HUDEP-2 (cell line): Measurements from ENCODE around the gene CTSF.
"Not testable (repeated sequence)": the region's sequence is repeated elsewhere in the genome, so short reads cannot be mapped to it uniquely, and the experiment has no call there.

Experiments
- DNase-seq, 76 experiments: peaks; one replicate each; lab custom pipeline; 2025; ENCODE audit not compliant: unreplicated experiment in 76 of 76; lab: John Stamatoyannopoulos, UW

Gene CTSF

GRCh38 chr11:66591175-66591574 lies 22.8 kb upstream of the CTSF start:
- no peak for DNase-seq

- no peak for DNase-seq
These were observed 21.7 kb upstream of the CTSF start for GRCh38 chr11:66589996-66590675.

GRCh38 chr11:66589315-66589714 lies 20.9 kb upstream of the CTSF start:
- DNase-seq: not testable (repeated sequence)

- DNase-seq: no peak
These were observed 17.7 kb upstream of the CTSF start for GRCh38 chr11:66586136-66586535.

DNA sequence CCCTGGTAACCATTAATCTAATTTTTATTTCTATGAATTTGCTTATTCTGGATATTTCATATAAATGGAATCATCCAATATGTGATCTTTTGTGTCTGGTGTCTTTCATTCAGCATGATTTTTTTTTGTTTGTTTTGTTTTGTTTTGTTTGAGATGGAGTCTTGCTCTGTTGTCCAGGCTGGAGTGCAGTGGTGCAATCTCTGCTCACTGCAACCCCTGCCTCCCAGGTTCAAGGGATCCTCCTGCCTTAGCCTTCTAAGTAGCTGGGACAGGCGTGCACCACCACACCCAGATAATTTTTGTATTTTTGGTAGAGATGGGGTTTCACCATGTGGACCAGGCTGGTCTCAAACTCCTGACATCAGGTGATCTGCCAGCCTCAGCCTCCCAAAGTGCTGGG lies 17.0 kb upstream of the CTSF start:
- DNase-seq: not testable (repeated sequence)

DNA sequence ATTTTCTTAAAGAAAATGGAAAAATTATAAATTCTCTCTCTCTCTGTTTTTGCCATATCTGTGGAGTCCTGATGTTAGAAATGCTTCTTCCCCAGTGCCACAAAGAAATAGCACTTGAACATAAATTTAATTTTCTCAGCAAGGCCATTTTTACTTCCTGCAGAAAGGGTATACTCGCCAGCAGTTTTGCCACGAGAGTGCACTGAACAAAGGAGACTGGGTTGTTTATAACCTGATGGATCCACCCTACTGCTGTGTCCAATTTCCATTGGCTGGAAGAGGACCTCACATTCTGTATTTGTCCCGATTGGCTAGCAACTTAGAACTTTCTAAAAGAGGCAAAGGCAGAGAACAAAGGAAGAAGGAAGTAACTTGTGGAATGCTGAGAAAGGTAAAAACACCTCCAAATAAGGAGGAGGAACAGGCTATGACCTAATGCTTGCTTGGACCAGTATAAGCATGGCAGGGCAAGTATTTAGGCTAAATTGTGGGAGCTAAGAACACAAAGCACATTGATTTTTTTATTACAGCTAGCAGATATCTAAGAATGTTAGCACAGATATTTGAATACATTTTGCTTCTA lies 14.2 kb upstream of the CTSF start:
- not testable (repeated sequence) for DNase-seq

DNA sequence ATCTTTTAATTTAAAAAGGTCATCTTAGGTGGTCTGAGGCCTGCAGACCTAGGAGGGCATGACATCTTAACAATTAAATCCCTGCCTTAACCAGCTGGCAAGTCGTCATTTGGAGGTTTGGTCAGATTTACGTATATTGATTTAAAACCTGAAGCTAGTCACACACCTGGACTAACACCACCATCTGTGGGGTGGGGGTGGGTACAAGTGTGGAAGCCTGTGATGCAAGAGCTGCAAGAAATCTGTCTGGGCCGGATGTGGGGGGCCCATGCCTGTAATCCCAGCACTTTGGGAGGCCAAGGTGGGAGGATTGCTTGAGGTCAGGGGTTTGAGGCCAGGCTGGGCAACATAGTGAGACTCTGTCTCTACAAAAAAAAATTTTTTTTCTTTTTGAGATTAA lies 12.9 kb upstream of the CTSF start:
- no peak for DNase-seq

DNA sequence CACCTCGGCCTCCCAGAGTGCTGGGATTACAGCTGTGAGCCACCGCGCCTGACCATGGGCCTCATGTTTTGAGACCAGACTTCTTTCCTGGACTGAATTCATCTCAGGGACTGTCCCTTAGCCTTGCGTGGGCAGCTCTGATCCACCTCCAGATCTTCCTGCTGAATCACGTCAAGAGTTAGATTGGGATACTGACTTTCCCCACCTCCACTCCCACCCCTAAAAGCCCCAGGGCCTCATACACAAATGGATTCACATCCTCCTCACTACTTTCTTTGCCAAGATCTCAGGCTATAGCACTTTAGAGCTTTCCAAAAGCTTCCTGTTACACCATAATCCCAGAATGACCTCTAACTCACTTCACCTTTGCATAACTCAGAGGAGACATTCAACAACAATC lies 12.4 kb upstream of the CTSF start:
- no peak for DNase-seq

DNA sequence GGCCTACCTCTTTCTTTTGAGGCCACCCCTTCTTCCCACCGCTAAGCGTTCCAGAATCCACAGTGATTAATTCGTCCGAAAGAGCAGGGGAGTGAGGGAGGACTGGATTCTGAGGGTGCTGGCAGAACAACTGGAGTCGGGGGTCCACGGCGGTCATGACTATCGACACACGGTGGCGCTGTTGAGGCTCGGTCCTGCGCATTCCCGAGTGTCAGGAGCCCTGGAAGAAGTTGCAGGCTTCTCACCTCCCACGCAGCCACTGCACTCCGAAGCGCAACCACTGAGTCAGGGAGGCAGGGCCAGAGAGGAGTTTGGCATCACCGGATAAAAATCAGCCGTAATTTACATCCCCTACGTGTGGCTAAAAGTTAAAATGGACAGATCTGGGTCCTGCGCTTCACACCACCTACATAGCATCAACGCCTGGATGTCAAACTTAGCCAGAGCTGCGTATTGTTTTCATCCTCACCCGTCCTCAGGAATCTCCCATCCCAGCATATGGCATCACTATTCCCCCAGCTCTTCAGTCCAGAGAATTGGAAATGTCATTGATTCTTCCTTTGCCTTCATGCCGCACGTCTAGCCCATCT lies 10.7 kb upstream of the CTSF start:
- DNase-seq: peak in 51 of 76 experiments; percentile 2 to 64 (median 35)

DNA sequence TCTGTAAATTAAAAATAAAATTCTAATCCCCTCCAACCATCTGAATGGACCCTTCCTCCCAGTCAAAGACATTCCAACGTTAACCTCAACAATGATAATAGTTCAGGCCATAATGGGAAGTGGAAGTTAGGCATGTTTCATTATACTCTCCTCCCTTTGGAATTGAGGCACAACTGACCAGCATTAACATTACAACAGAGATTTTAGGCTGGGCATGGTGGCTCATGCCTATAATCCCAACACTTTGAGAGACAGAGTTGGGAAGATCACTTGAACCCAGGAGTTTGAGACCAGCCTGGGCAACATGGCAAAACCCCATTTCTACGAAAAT lies 2.4 kb upstream of the CTSF start:
- DNase-seq: no peak

GRCh38 chr11:66570079-66570849 lies 1.9 kb upstream of the CTSF start:
- DNase-seq: no peak

- DNase-seq: no peak
These were observed 670 bp upstream of the CTSF start for GRCh38 chr11:66569076-66569475.

GRCh38 chr11:66567787-66568123 lies 651 bp downstream of the CTSF start:
- no peak for DNase-seq

GRCh38 chr11:66566221-66566620 lies 2.2 kb downstream of the CTSF start:
- no peak for DNase-seq

GRCh38 chr11:66564984-66565383 lies 3.4 kb downstream of the CTSF start:
- DNase-seq: no peak

- DNase-seq: no peak
These were observed 3.9 kb downstream of the CTSF start for GRCh38 chr11:66564538-66564937.

DNA sequence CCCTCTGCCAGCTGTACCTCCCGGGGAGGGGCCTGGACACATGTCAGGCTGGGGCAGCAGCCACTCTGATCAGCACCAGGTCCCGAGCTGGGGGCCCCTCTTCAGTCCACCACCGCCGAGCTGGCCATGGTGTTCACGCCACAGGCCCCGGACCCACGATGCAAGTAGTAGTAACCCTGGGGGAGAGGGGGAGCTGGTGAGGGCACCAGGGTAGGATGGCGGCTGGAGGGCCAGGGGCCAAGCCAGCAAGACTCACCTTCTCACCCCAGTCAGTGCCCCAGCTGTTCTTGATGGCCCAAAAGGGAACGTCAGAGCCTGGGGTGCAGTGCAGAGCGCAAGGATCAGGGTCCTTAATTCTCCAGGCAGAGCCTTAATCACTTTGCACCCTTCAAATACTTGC lies 4.6 kb downstream of the CTSF start:
- DNase-seq: no peak

GRCh38 chr11:66562907-66563583 lies 5.4 kb downstream of the CTSF start:
- no peak for DNase-seq

GRCh38 chr11:66562275-66562674 lies 6.1 kb downstream of the CTSF start:
- DNase-seq: no peak

DNA sequence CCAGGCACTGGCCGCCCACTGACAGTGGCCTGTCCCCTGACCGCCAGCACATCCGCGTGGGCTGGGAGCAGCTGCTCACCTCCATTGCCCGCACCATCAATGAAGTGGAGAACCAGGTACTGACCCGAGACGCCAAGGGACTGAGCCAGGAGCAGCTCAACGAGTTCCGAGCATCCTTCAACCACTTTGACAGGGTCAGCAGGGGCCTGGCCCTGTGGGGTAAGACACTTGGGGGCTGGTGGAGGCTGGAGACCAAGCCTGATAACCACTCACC lies 6.5 kb downstream of the CTSF start:
- DNase-seq: no peak

DNA sequence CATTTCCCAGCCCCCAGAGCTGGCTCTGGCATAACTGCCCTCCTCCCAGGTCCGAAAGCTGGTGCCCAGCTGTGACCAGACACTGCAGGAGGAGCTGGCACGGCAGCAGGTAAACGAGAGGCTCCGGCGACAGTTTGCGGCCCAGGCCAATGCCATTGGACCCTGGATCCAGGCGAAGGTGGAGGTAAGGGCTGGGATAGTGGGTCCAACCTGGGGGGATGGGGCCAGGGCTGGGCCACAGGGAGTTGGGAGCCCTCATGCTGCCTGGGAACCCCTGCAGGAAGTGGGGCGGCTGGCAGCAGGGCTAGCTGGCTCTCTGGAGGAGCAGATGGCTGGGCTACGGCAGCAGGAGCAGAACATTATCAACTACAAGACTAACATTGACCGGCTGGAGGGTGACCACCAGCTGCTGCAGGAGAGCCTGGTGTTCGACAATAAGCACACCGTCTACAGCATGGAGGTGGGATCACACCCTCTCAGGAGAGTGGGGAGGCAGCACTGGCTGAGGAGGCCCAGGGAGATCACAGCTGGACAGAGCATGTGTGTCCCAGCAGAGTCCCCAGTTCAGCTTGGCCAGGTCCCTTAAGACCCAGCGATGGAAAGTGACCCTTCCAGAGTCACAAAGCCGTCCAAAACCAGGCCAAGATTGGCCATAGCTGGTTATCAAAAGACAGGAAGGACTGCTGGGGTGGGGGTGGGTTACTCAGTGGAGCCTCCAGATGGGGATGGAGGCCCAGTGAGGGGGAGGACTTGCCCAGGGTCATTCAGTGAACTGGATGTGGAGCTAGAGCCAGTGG lies 7.0 kb downstream of the CTSF start:
- no peak for DNase-seq
